AG04450 (cell line): ENCODE results near the gene PCDHB10. TPM values are rescaled to one million over a fixed set of nuclear protein-coding genes. Genes with fewer than 3 reads are reported as not detected.
"Not testable (repeated sequence)": the region's sequence is repeated elsewhere in the genome, so short reads cannot be mapped to it uniquely, and the experiment has no call there.

Experiments used
- CTCF ChIA-PET: fragments of 300-600, 350-600 bp; formaldehyde crosslinking; extraction: SDS; loops from one replicate; lab custom pipeline; 2022; ENCODE audit warnings: antibody characterized with exemption, inconsistent platforms; lab: Charles Lee
- POLR2A ChIA-PET: fragments of 350-600 bp; formaldehyde crosslinking; extraction: SDS; loops from one replicate; lab custom pipeline; 2021; ENCODE audit warnings: antibody characterized with exemption, inconsistent platforms; lab: Yijun Ruan, JAX
- DNase-seq: peaks from one replicate; pipeline ENCODE4 v3.0.0-alpha.2; 2011; ENCODE audit warnings: low read depth, low spot score
- H3K27ac ChIP-seq: one replicate; pipeline ENCODE4 v1.5.1; 2012; ENCODE audit warnings: low read depth, low read length, control low read depth
- H3K27me3 ChIP-seq: one replicate; pipeline ENCODE4 v1.6.0; 2012; ENCODE audit warnings: low read length; ENCODE audit not compliant: control insufficient read depth, insufficient read depth
- H3K4me3 ChIP-seq: 2 replicates; pipeline ENCODE4 v1.5.1; 2011; ENCODE audit warnings: mild to moderate bottlenecking, low read depth, low read length, control low read depth
- H3K9me3 ChIP-seq: 2 replicates; pipeline ENCODE4 v1.5.1; 2012; ENCODE audit warnings: low read length; ENCODE audit not compliant: control insufficient read depth, insufficient read depth
- polyA plus RNA-seq: library from polyadenylated mRNA; depleted of rRNA; stranded (reverse); fragments of >200 nt; gene quantifications from 2 replicates; pipeline ENCODE4 v1.2.3, GENCODE V29; 2011
- TF ChIP-seq, protein P1 (sequence below): IDR thresholded peaks from 2 replicates; pipeline ENCODE4 v1.5.1; 2011; ENCODE audit warnings: low read depth, low read length, control low read depth, inconsistent platforms

Gene PCDHB10
- polyA plus RNA-seq, 1 experiment: 0.74 TPM

DNA sequence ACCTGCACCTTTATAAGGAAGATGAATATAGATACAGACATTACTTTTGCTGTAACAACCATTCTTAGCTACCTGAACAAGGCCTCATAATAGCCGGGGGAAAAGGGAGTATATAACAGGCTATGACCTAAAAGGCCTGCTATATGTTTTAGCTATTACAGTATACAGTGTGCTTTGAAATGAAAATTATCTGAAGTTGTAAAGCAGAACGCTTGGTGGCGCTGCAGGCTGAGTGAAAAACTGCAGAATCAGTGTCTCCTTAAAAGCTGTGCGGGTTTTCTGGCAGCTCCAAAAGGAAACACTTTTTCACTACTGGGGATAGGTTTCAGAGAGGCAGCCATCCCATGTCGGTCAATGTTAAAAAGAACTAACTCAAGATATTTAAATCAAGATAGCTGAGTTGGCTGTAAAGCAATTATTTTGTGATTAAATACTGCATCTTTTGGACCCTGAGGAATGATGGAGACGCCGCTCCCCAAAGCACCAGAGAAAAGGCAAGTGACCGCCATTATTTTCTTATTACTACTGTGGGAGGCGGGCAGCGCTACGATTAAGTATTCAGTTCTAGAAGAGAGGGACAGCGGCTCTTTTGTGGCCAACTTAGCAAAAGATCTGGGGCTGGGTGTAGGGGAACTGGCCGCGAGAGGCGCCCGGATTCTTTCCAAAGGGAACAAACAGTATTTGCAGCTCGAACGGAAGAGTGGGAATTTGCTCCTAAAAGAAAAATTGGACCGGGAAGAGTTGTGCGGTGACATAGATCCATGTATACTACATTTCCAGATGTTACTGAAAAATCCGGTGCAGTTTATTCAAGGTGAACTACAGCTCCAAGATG lies 36.4 kb upstream of the PCDHB10 start:
- POLR2A ChIA-PET: no interaction called here

GRCh38 chr5:141157356-141157755 lies 34.8 kb upstream of the PCDHB10 start:
- POLR2A ChIA-PET, CTCF ChIA-PET, H3K4me3 ChIP-seq, DNase-seq, H3K27me3 ChIP-seq, H3K27ac ChIP-seq: not testable (repeated sequence)
- H3K9me3 ChIP-seq: peaks cover 29% of the 10 kb centered on the region

More for the DNA sequence above, 36.4 kb upstream of the PCDHB10 start:
- no peaks in the 10 kb centered on the region for H3K27me3 ChIP-seq
- CTCF ChIA-PET: interaction anchor here (0.5 kb wide), 1 partner anchor 91 kb away, joined by 5 read pairs; no protein-coding TSS in a partner anchor
- no peak overlapping the region for H3K4me3 ChIP-seq
- no peak overlapping the region for H3K27ac ChIP-seq
- H3K9me3 ChIP-seq: peaks cover 43% of the 10 kb centered on the region
- TF ChIP-seq, protein P1, sequence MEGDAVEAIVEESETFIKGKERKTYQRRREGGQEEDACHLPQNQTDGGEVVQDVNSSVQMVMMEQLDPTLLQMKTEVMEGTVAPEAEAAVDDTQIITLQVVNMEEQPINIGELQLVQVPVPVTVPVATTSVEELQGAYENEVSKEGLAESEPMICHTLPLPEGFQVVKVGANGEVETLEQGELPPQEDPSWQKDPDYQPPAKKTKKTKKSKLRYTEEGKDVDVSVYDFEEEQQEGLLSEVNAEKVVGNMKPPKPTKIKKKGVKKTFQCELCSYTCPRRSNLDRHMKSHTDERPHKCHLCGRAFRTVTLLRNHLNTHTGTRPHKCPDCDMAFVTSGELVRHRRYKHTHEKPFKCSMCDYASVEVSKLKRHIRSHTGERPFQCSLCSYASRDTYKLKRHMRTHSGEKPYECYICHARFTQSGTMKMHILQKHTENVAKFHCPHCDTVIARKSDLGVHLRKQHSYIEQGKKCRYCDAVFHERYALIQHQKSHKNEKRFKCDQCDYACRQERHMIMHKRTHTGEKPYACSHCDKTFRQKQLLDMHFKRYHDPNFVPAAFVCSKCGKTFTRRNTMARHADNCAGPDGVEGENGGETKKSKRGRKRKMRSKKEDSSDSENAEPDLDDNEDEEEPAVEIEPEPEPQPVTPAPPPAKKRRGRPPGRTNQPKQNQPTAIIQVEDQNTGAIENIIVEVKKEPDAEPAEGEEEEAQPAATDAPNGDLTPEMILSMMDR: no peak
- no peak for DNase-seq

DNA sequence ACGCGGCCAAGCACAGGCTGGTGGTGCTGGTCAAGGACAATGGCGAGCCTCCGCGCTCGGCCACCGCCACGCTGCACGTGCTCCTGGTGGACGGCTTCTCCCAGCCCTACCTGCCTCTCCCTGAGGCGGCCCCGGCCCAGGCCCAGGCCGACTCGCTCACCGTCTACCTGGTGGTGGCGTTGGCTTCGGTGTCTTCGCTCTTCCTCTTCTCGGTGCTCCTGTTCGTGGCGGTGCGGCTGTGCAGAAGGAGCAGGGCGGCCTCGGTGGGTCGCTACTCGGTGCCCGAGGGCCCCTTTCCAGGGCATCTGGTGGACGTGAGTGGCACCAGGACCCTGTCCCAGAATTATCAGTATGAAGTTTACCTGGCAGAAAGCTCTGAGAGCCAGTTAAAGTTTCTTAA lies 34.3 kb upstream of the PCDHB10 start:
- CTCF ChIA-PET, DNase-seq, POLR2A ChIA-PET, H3K27me3 ChIP-seq, H3K27ac ChIP-seq, H3K4me3 ChIP-seq: not testable (repeated sequence)
- peaks cover 28% of the 10 kb centered on the region for H3K9me3 ChIP-seq

GRCh38 chr5:141172381-141173204 lies 19.6 kb upstream of the PCDHB10 start, which contains the start of gene PCDHB7:
Gene PCDHB7, plus strand, starts transcription at chr5:141172644. Its CDS starts 192 bp downstream, at chr5:141172836.
- CTCF ChIA-PET: interaction anchor here (0.7 to 2.2 kb wide), 4 partner anchors 10 to 395 kb away, joined by 3 to 13 read pairs (median 6); partner anchors contain the start of genes PCDHB11 and PCDHB16
- POLR2A ChIA-PET: no interaction called here
- Histone ChIP-seq H3K4me3 (no peak within 1 kb of the TSS; the same call in 1 of the 2 replicates), H3K9me3 (peaks cover 16% of the 10 kb centered on the region), H3K27ac (no peak within 1 kb of the TSS), H3K27me3 (no peaks in the 10 kb centered on the region)
- DNase-seq: no peak
- TF ChIP-seq, protein P1: peak; percentile 37; the same call in 1 of the 2 replicates

GRCh38 chr5:141174291-141175104 lies 17.7 kb upstream of the PCDHB10 start:
- H3K27ac ChIP-seq, CTCF ChIA-PET, POLR2A ChIA-PET, H3K27me3 ChIP-seq, DNase-seq, H3K4me3 ChIP-seq: not testable (repeated sequence)
- peaks cover 21% of the 10 kb centered on the region for H3K9me3 ChIP-seq

DNA sequence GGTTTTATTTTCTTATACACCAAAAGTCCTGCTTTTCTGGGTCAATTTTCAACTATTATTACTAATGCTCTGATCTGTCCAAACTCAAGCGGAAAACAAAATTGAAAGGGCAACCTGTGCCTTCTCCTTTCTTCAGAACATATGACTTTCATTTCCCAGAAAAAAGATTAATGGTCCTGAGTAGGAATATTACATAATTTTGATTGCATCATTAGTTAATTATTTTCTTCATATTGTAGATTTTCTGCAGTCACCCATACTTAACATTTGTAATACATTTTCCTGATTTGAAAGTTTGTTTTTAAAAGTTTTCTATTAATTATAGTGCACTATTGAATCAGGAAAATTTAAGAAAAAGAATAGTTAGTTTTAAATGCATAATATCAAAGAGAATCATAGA lies 16.2 kb upstream of the PCDHB10 start:
- TF ChIP-seq, protein P1: no peak
- no peak for DNase-seq
- H3K27ac ChIP-seq: no peak overlapping the region
- POLR2A ChIA-PET: no interaction called here
- no peaks in the 10 kb centered on the region for H3K27me3 ChIP-seq
- H3K4me3 ChIP-seq: no peak overlapping the region
- H3K9me3 ChIP-seq: peaks cover 26% of the 10 kb centered on the region
- CTCF ChIA-PET: no interaction called here

- H3K4me3 ChIP-seq, POLR2A ChIA-PET, H3K27ac ChIP-seq, DNase-seq, H3K27me3 ChIP-seq: not testable (repeated sequence)
- CTCF ChIA-PET: interaction anchor here (1.4 kb wide), 1 partner anchor 386 kb away, joined by 5 read pairs; no protein-coding TSS in a partner anchor
- peaks cover 26% of the 10 kb centered on the region for H3K9me3 ChIP-seq
These were observed 14.5 kb upstream of the PCDHB10 start, which contains the start of gene PCDHB8 for GRCh38 chr5:141177577-141178191. Gene PCDHB8, plus strand, starts transcription at chr5:141177790. Its CDS starts 245 bp downstream, at chr5:141178035.
